ENCODE results near the gene ANKRD11. TPM values are rescaled to one million over a fixed set of nuclear protein-coding genes. Genes with fewer than 3 reads are reported as not detected.

Gene ANKRD11
- total and polyA plus RNA-seq, 12 donors = 47.7 to 93.6 (median 66.2) TPM

DNA sequence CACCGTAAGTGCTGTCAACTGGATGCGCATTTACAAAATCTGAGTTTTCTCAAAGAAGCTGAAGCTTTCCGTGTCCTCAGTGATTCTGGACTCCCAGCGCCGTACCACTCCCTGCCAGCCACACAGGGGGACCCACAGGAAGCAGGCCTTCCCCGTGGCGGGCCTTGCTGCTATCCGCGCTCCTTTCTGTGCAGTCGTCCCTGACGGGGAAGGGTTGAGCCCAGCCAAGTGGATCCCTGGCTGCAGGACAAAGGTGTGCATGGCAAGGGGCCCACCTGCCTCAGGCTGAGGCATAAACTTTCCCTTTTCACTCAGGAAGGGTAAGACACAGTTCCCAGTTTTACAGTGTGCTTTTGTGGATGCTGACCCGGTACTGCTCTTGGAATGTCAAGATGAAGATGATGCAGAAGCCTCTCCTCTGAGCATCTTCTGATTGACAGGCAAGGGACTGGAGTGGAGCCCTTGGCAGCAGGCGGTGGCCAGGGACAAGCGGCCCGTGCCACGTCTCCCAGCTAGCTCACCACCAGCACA, 93.0 kb downstream of the ANKRD11 start:
- TF ChIP-seq, protein P1, sequence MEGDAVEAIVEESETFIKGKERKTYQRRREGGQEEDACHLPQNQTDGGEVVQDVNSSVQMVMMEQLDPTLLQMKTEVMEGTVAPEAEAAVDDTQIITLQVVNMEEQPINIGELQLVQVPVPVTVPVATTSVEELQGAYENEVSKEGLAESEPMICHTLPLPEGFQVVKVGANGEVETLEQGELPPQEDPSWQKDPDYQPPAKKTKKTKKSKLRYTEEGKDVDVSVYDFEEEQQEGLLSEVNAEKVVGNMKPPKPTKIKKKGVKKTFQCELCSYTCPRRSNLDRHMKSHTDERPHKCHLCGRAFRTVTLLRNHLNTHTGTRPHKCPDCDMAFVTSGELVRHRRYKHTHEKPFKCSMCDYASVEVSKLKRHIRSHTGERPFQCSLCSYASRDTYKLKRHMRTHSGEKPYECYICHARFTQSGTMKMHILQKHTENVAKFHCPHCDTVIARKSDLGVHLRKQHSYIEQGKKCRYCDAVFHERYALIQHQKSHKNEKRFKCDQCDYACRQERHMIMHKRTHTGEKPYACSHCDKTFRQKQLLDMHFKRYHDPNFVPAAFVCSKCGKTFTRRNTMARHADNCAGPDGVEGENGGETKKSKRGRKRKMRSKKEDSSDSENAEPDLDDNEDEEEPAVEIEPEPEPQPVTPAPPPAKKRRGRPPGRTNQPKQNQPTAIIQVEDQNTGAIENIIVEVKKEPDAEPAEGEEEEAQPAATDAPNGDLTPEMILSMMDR (IDR thresholded peaks at IDR 0.05) = no peak
- Histone ChIP-seq H3K9me3 (no peaks in the 10 kb centered on the region), H3K27ac (no peak overlapping the region), H3K36me3 (peaks cover 0 to 4% (median 0%) of the 10 kb centered on the region in 9 donors), H3K4me3 (no peak overlapping the region), H3K27me3 (no peaks in the 10 kb centered on the region), H3K4me1 (peaks cover 22 to 52% (median 39%) of the 10 kb centered on the region in 9 donors)
- 82 to 88% methylated on average over 16 of the region's 16 CpGs for WGBS, 2 donors
- no peak for ATAC-seq
- intact Hi-C loops (cut with DNase I) = loop anchor here in 2 of 10 donors (5.0 to 10.0 kb wide), 2 partner anchors 63 to 110 kb away; partner anchors contain the start of gene SPG7 (in 1 of the 2)
- DNase-seq = no peak

DNA sequence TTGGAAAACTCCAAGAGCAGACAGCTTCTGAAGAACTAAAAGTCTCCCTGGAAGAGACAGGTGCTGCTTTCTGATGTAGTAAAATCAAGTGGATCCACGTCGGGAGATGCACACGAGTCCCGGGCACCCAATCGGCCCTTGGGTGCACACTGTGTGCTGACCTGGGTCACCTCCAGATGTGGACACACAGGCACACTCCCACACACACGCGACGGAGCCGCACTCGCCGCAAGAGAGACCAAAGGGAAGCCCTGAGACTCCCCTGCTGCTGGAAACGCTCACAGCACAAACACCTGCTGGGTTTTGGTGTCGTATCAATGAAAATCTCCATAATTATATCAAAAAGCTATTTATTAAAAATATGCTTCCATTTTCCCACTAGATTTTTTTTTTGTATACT, 94.2 kb downstream of the ANKRD11 start:
- H3K4me3 ChIP-seq = no peak overlapping the region
- no peak for DNase-seq
- H3K4me1 ChIP-seq = peaks cover 22 to 55% (median 41%) of the 10 kb centered on the region in 9 donors
- ATAC-seq = no peak
- no peaks in the 10 kb centered on the region for H3K27me3 ChIP-seq
- no peak overlapping the region for H3K27ac ChIP-seq
- no peaks in the 10 kb centered on the region for H3K9me3 ChIP-seq
- TF ChIP-seq, protein P1 (IDR thresholded peaks at IDR 0.05) = no peak
- peaks cover 0 to 4% (median 0%) of the 10 kb centered on the region in 9 donors for H3K36me3 ChIP-seq
- intact Hi-C loops (cut with DNase I) = loop anchor here in 2 of 10 donors (5.0 to 10.0 kb wide), 2 partner anchors 61 to 111 kb away; partner anchors contain the start of gene SPG7 (in 1 of the 2)
- 81 to 83% methylated on average over 13 of the region's 13 CpGs for WGBS, 2 donors

DNA sequence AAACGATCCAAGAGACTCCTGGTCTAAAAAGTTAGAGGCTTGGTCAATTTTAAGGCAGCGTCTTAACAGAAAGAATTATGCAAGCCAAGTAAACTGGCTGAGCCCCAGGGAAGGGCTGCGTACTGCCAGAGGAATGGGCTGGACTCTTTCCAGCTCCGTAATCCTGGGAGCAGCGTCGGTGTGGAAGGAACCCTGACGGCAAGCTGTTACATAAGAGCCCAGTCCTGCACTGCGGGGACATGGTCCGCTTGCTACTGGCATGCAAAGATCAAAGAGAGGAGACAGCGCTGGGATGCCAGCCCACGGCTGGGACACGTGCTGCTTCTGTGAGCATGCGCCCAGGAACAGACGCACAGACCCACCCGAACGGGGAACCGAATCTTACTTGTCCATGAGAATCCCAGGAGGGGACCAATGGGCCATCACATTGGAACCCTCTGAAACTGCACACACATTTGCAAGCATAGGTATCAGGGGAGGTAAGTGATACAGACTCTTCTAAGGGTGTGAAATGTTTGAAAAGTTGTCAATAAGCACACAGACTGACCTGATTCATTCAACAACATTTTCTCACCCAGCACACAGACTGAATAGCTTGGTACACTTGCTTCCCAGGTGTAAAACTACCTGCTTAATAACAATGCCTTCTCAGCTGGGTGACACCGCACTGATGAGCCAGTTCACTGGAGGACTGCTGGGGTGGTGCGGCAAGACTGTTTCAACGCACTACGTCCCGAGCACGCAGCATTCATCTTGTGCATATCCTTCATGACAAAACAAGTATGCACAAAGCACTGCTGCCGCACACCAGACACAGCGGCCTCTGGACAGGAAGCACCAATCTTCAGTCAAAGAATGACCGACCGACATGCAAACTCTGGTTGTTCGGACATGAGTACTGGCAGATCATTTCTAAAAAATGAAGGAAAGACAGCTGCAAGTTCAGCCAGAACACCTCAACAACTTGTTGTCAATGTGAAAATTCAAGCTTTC, 94.9 kb downstream of the ANKRD11 start:
- peak; percentile 92 to 96 (median 95) for ATAC-seq
- WGBS, 2 donors = 26% methylated on average over 28 of the region's 28 CpGs
- peaks cover 22 to 57% (median 42%) of the 10 kb centered on the region in 9 donors for H3K4me1 ChIP-seq
- H3K36me3 ChIP-seq = peaks cover 0 to 4% (median 0%) of the 10 kb centered on the region in 9 donors
- TF ChIP-seq, protein P1 (IDR thresholded peaks at IDR 0.05) = no peak
- DNase-seq = peak; percentile 79 to 93
- H3K9me3 ChIP-seq = no peaks in the 10 kb centered on the region
- H3K4me3 ChIP-seq = peak overlapping the region in 2 of 10 donors; percentile 7 to 19
- intact Hi-C loops (cut with DNase I) = loop anchor here in 2 of 10 donors (5.0 to 10.0 kb wide), 2 partner anchors 61 to 112 kb away; partner anchors contain the start of gene SPG7 (in 1 of the 2)
- peak overlapping the region in 8 of 10 donors; percentile 23 to 76 (median 52) for H3K27ac ChIP-seq
- no peaks in the 10 kb centered on the region for H3K27me3 ChIP-seq

Measured in heart right ventricle (tissue), 16 donors.